ENCODE data around the gene ARHGAP36. TPM values are rescaled to one million over a fixed set of nuclear protein-coding genes. Genes with fewer than 3 reads are reported as not detected.

ARHGAP36 gene
- total RNA-seq, 1 experiment from 2014 or later: 0.37 TPM

DNA sequence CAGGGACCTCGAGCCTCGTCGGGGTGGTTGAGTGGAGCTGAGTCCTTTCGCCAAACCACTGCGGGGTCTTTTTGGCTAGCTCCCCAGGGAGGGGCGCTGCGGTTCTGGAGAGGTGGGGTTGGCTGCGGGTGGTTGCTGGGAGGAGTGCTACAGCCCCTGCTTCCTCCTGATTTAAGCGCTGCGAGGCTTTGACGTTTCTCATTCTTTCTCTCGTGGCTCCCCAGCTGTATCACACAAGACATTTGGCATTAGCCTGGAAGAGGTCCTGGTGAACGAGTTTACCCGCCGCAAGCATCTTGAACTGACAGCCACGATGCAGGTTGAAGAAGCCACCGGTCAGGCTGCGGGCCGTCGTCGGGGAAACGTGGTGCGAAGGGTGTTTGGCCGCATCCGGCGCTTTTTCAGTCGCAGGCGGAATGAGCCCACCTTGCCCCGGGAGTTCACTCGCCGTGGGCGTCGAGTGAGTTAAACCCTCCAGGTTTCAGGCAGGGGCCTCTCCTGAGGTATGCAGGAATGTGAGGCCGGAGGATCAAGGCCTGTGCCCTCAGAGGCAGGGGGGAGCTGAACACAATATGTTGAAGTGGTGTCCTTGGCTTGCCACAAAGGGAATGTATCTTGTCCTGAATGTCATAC, 25.5 kb downstream of the ARHGAP36 start:
- no peaks in the 10 kb centered on the region for H3K79me1 ChIP-seq (ENCODE audit: insufficient read depth, low read depth, low read length, poor library complexity, severe bottlenecking)
- peaks cover 10 to 19% of the 10 kb centered on the region in 2 experiments for H3K9me3 Mint-ChIP-seq
- peaks cover 20% of the 10 kb centered on the region for H3K23me2 ChIP-seq (ENCODE audit: insufficient read length, low read depth, low read length, poor library complexity, severe bottlenecking)
- H4K91ac ChIP-seq (ENCODE audit: insufficient read length, low read depth, low read length): no peak overlapping the region
- H3K23ac ChIP-seq (ENCODE audit: insufficient read length, low read depth, low read length): no peak overlapping the region
- H3K27ac ChIP-seq (ENCODE audit: insufficient read length, low read depth, low read length): no peak overlapping the region
- no peak overlapping the region for H3K9ac ChIP-seq (ENCODE audit: extremely low read depth, insufficient read length, low read length)
- peaks cover 37 to 43% of the 10 kb centered on the region in 2 experiments for H3K4me1 Mint-ChIP-seq
- H2BK20ac ChIP-seq (ENCODE audit: low read depth, low read length, poor library complexity, severe bottlenecking): no peak overlapping the region
- no peak overlapping the region for H4K5ac ChIP-seq (ENCODE audit: insufficient read length, low read depth, low read length)
- peak overlapping the region; percentile 90 for H3K4me2 ChIP-seq (ENCODE audit: insufficient read depth, insufficient read length, low read length)
- no peak overlapping the region for H2BK12ac ChIP-seq (ENCODE audit: insufficient read length, low read depth, low read length)
- no peak overlapping the region for H2AK5ac ChIP-seq (ENCODE audit: insufficient read length, low read length)
- no peak overlapping the region for H3K18ac ChIP-seq (ENCODE audit: insufficient read length, low read depth, low read length)
- H3T11ph ChIP-seq (ENCODE audit: low read length): no peak overlapping the region
- H3K4ac ChIP-seq (ENCODE audit: low read depth, low read length): no peak overlapping the region
- TF ChIP-seq, protein P1, sequence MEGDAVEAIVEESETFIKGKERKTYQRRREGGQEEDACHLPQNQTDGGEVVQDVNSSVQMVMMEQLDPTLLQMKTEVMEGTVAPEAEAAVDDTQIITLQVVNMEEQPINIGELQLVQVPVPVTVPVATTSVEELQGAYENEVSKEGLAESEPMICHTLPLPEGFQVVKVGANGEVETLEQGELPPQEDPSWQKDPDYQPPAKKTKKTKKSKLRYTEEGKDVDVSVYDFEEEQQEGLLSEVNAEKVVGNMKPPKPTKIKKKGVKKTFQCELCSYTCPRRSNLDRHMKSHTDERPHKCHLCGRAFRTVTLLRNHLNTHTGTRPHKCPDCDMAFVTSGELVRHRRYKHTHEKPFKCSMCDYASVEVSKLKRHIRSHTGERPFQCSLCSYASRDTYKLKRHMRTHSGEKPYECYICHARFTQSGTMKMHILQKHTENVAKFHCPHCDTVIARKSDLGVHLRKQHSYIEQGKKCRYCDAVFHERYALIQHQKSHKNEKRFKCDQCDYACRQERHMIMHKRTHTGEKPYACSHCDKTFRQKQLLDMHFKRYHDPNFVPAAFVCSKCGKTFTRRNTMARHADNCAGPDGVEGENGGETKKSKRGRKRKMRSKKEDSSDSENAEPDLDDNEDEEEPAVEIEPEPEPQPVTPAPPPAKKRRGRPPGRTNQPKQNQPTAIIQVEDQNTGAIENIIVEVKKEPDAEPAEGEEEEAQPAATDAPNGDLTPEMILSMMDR (conservative IDR thresholded peaks at IDR 0.05): no peak
- no CpG with 5 or more reads among the region's 34 CpGs for WGBS (ENCODE audit: extremely low coverage, insufficient read length, low lambda C conversion rate)
- H3K27ac Mint-ChIP-seq: no peak overlapping the region
- H3K27me3 ChIP-seq (ENCODE audit: insufficient read depth, low read length): peaks cover 45% of the 10 kb centered on the region
- no peak overlapping the region for H3K56ac ChIP-seq (ENCODE audit: insufficient read length, low read depth, low read length)
- no peak overlapping the region for H2BK15ac ChIP-seq (ENCODE audit: low read depth, low read length)
- H3K4me3 Mint-ChIP-seq: peak overlapping the region; percentile 57 to 90
- H3K4me1 ChIP-seq (ENCODE audit: insufficient read depth, low read length): peaks cover 9% of the 10 kb centered on the region; the same call in 1 of the 2 replicates
- H3K36me3 Mint-ChIP-seq (ENCODE audit: insufficient read depth in 1 of 3, low read depth in 3 of 3): peaks cover 3 to 16% (median 14%) of the 10 kb centered on the region in 3 experiments; a peak in 4 of 7 replicates
- no peak for DNase-seq
- no peak overlapping the region for H2BK5ac ChIP-seq (ENCODE audit: insufficient read length, low read length)
- no peak overlapping the region for H3K14ac ChIP-seq (ENCODE audit: insufficient read depth, low read length)
- no peaks in the 10 kb centered on the region for H3K9me3 ChIP-seq (ENCODE audit: control insufficient read depth, low read depth, low read length)
- peaks cover 100% of the 10 kb centered on the region for H3K27me3 Mint-ChIP-seq (ENCODE audit: low read depth)
- no peak overlapping the region for H4K8ac ChIP-seq (replicated peaks; ENCODE audit: insufficient read length, low read depth, low read length)
- H3K79me2 ChIP-seq (ENCODE audit: insufficient read depth, low read length): no peaks in the 10 kb centered on the region
- peaks cover 4% of the 10 kb centered on the region for H4K20me1 ChIP-seq (ENCODE audit: control insufficient read depth, insufficient read depth, insufficient read length)
- no peak overlapping the region for H2BK120ac ChIP-seq (ENCODE audit: low read depth, low read length, poor library complexity, severe bottlenecking)
- no peak overlapping the region for H2AFZ ChIP-seq (ENCODE audit: low read length)
